Measurements from ENCODE around the gene STN1.

The STN1 gene

GRCh38 chr10:103942866-103943265 lies 24.9 kb upstream of the STN1 start:
- no peak overlapping the region for H3K27ac ChIP-seq (ENCODE audit: low read length)
- no peaks in the 10 kb centered on the region for H3K27me3 ChIP-seq (ENCODE audit: control insufficient read depth in 1 of 2, insufficient read depth in 2 of 2, low read length in 2 of 2)
- H3K4me1 ChIP-seq (ENCODE audit: control insufficient read depth, insufficient read depth, low read length) = no peaks in the 10 kb centered on the region
- no peak overlapping the region for H3K4me3 ChIP-seq (ENCODE audit: low read length in 2 of 2)
- no peak overlapping the region for H3K9ac ChIP-seq (ENCODE audit: low read length in 2 of 2)
- no peaks in the 10 kb centered on the region for H3K9me3 ChIP-seq (ENCODE audit: control insufficient read depth in 2 of 2, low read length in 2 of 2)
- H3K36me3 ChIP-seq (ENCODE audit: control insufficient read depth in 2 of 2, insufficient read depth in 2 of 2, low read length in 2 of 2) = no peaks in the 10 kb centered on the region

- Histone ChIP-seq H3K4me1 (ENCODE audit: control insufficient read depth, insufficient read depth, low read length) (no peaks in the 10 kb centered on the region), H3K9me3 (ENCODE audit: control insufficient read depth in 2 of 2, low read length in 2 of 2) (no peaks in the 10 kb centered on the region), H3K27me3 (ENCODE audit: control insufficient read depth in 1 of 2, insufficient read depth in 2 of 2, low read length in 2 of 2) (no peaks in the 10 kb centered on the region), H3K27ac (ENCODE audit: low read length) (no peak overlapping the region), H3K9ac (ENCODE audit: low read length in 2 of 2) (no peak overlapping the region), H3K36me3 (ENCODE audit: control insufficient read depth in 2 of 2, insufficient read depth in 2 of 2, low read length in 2 of 2) (no peaks in the 10 kb centered on the region), H3K4me3 (ENCODE audit: low read length in 2 of 2) (no peak overlapping the region)
Measured at GRCh38 chr10:103941801-103942200, 23.8 kb upstream of the STN1 start.

GRCh38 chr10:103939522-103939921 lies 21.5 kb upstream of the STN1 start:
- Histone ChIP-seq H3K9me3 (ENCODE audit: control insufficient read depth in 2 of 2, low read length in 2 of 2) (no peaks in the 10 kb centered on the region), H3K36me3 (ENCODE audit: control insufficient read depth in 2 of 2, insufficient read depth in 2 of 2, low read length in 2 of 2) (no peaks in the 10 kb centered on the region), H3K9ac (ENCODE audit: low read length in 2 of 2) (no peak overlapping the region), H3K4me3 (ENCODE audit: low read length in 2 of 2) (no peak overlapping the region), H3K27ac (ENCODE audit: low read length) (no peak overlapping the region), H3K4me1 (ENCODE audit: control insufficient read depth, insufficient read depth, low read length) (no peaks in the 10 kb centered on the region), H3K27me3 (ENCODE audit: control insufficient read depth in 1 of 2, insufficient read depth in 2 of 2, low read length in 2 of 2) (no peaks in the 10 kb centered on the region)

- Histone ChIP-seq H3K27me3 (ENCODE audit: control insufficient read depth in 1 of 2, insufficient read depth in 2 of 2, low read length in 2 of 2) (no peaks in the 10 kb centered on the region), H3K27ac (ENCODE audit: low read length) (no peak overlapping the region)
Measured at GRCh38 chr10:103936022-103936421, 18.0 kb upstream of the STN1 start.

GRCh38 chr10:103934308-103934707 lies 16.3 kb upstream of the STN1 start:
- no peak overlapping the region for H3K27ac ChIP-seq (ENCODE audit: low read length)
- H3K9me3 ChIP-seq (ENCODE audit: control insufficient read depth in 2 of 2, low read length in 2 of 2) = no peaks in the 10 kb centered on the region
- H3K4me1 ChIP-seq (ENCODE audit: control insufficient read depth, insufficient read depth, low read length) = no peaks in the 10 kb centered on the region
- H3K9ac ChIP-seq (ENCODE audit: low read length in 2 of 2) = no peak overlapping the region
- no peaks in the 10 kb centered on the region for H3K27me3 ChIP-seq (ENCODE audit: control insufficient read depth in 1 of 2, insufficient read depth in 2 of 2, low read length in 2 of 2)
- H3K4me3 ChIP-seq (ENCODE audit: low read length in 2 of 2) = no peak overlapping the region
- no peaks in the 10 kb centered on the region for H3K36me3 ChIP-seq (ENCODE audit: control insufficient read depth in 2 of 2, insufficient read depth in 2 of 2, low read length in 2 of 2)

More at GRCh38 chr10:103936022-103936421, 18.0 kb upstream of the STN1 start:
- Histone ChIP-seq H3K4me1 (ENCODE audit: control insufficient read depth, insufficient read depth, low read length) (no peaks in the 10 kb centered on the region), H3K9ac (ENCODE audit: low read length in 2 of 2) (no peak overlapping the region), H3K9me3 (ENCODE audit: control insufficient read depth in 2 of 2, low read length in 2 of 2) (no peaks in the 10 kb centered on the region), H3K36me3 (ENCODE audit: control insufficient read depth in 2 of 2, insufficient read depth in 2 of 2, low read length in 2 of 2) (no peaks in the 10 kb centered on the region), H3K4me3 (ENCODE audit: low read length in 2 of 2) (no peak overlapping the region)

- Histone ChIP-seq H3K27me3 (ENCODE audit: control insufficient read depth in 1 of 2, insufficient read depth in 2 of 2, low read length in 2 of 2) (no peaks in the 10 kb centered on the region), H3K4me3 (ENCODE audit: low read length in 2 of 2) (no peak overlapping the region), H3K27ac (ENCODE audit: low read length) (no peak overlapping the region)
Measured at GRCh38 chr10:103933557-103934121, 15.7 kb upstream of the STN1 start.

GRCh38 chr10:103932971-103933370 lies 15.0 kb upstream of the STN1 start:
- no peaks in the 10 kb centered on the region for H3K4me1 ChIP-seq (ENCODE audit: control insufficient read depth, insufficient read depth, low read length)
- H3K9me3 ChIP-seq (ENCODE audit: control insufficient read depth in 2 of 2, low read length in 2 of 2) = no peaks in the 10 kb centered on the region
- no peak overlapping the region for H3K27ac ChIP-seq (ENCODE audit: low read length)
- no peak overlapping the region for H3K4me3 ChIP-seq (ENCODE audit: low read length in 2 of 2)
- H3K36me3 ChIP-seq (ENCODE audit: control insufficient read depth in 2 of 2, insufficient read depth in 2 of 2, low read length in 2 of 2) = no peaks in the 10 kb centered on the region
- no peaks in the 10 kb centered on the region for H3K27me3 ChIP-seq (ENCODE audit: control insufficient read depth in 1 of 2, insufficient read depth in 2 of 2, low read length in 2 of 2)
- no peak overlapping the region for H3K9ac ChIP-seq (ENCODE audit: low read length in 2 of 2)

More at GRCh38 chr10:103933557-103934121, 15.7 kb upstream of the STN1 start:
- H3K4me1 ChIP-seq (ENCODE audit: control insufficient read depth, insufficient read depth, low read length) = no peaks in the 10 kb centered on the region
- H3K9me3 ChIP-seq (ENCODE audit: control insufficient read depth in 2 of 2, low read length in 2 of 2) = no peaks in the 10 kb centered on the region
- no peak overlapping the region for H3K9ac ChIP-seq (ENCODE audit: low read length in 2 of 2)
- H3K36me3 ChIP-seq (ENCODE audit: control insufficient read depth in 2 of 2, insufficient read depth in 2 of 2, low read length in 2 of 2) = no peaks in the 10 kb centered on the region

- Histone ChIP-seq H3K36me3 (ENCODE audit: control insufficient read depth in 2 of 2, insufficient read depth in 2 of 2, low read length in 2 of 2) (no peaks in the 10 kb centered on the region), H3K4me1 (ENCODE audit: control insufficient read depth, insufficient read depth, low read length) (no peaks in the 10 kb centered on the region), H3K9me3 (ENCODE audit: control insufficient read depth in 2 of 2, low read length in 2 of 2) (no peaks in the 10 kb centered on the region), H3K27ac (ENCODE audit: low read length) (no peak overlapping the region), H3K4me3 (ENCODE audit: low read length in 2 of 2) (no peak overlapping the region), H3K27me3 (ENCODE audit: control insufficient read depth in 1 of 2, insufficient read depth in 2 of 2, low read length in 2 of 2) (no peaks in the 10 kb centered on the region), H3K9ac (ENCODE audit: low read length in 2 of 2) (no peak overlapping the region)
Measured at GRCh38 chr10:103932271-103932670, 14.3 kb upstream of the STN1 start.

- Histone ChIP-seq H3K36me3 (ENCODE audit: control insufficient read depth in 2 of 2, insufficient read depth in 2 of 2, low read length in 2 of 2) (no peaks in the 10 kb centered on the region), H3K27ac (ENCODE audit: low read length) (no peak overlapping the region), H3K9ac (ENCODE audit: low read length in 2 of 2) (no peak overlapping the region), H3K4me1 (ENCODE audit: control insufficient read depth, insufficient read depth, low read length) (no peaks in the 10 kb centered on the region), H3K27me3 (ENCODE audit: control insufficient read depth in 1 of 2, insufficient read depth in 2 of 2, low read length in 2 of 2) (no peaks in the 10 kb centered on the region), H3K4me3 (ENCODE audit: low read length in 2 of 2) (no peak overlapping the region), H3K9me3 (ENCODE audit: control insufficient read depth in 2 of 2, low read length in 2 of 2) (no peaks in the 10 kb centered on the region)
Measured at GRCh38 chr10:103931603-103932002, 13.6 kb upstream of the STN1 start.

- H3K27me3 ChIP-seq (ENCODE audit: control insufficient read depth in 1 of 2, insufficient read depth in 2 of 2, low read length in 2 of 2) = no peaks in the 10 kb centered on the region
- H3K36me3 ChIP-seq (ENCODE audit: control insufficient read depth in 2 of 2, insufficient read depth in 2 of 2, low read length in 2 of 2) = no peaks in the 10 kb centered on the region
- H3K4me1 ChIP-seq (ENCODE audit: control insufficient read depth, insufficient read depth, low read length) = no peaks in the 10 kb centered on the region
- H3K9me3 ChIP-seq (ENCODE audit: control insufficient read depth in 2 of 2, low read length in 2 of 2) = no peaks in the 10 kb centered on the region
- no peak overlapping the region for H3K4me3 ChIP-seq (ENCODE audit: low read length in 2 of 2)
- no peak overlapping the region for H3K9ac ChIP-seq (ENCODE audit: low read length in 2 of 2)
- H3K27ac ChIP-seq (ENCODE audit: low read length) = no peak overlapping the region
Measured at GRCh38 chr10:103930881-103931280, 12.9 kb upstream of the STN1 start.

GRCh38 chr10:103930449-103930848 lies 12.5 kb upstream of the STN1 start:
- no peak overlapping the region for H3K4me3 ChIP-seq (ENCODE audit: low read length in 2 of 2)
- no peaks in the 10 kb centered on the region for H3K4me1 ChIP-seq (ENCODE audit: control insufficient read depth, insufficient read depth, low read length)
- no peaks in the 10 kb centered on the region for H3K27me3 ChIP-seq (ENCODE audit: control insufficient read depth in 1 of 2, insufficient read depth in 2 of 2, low read length in 2 of 2)
- no peaks in the 10 kb centered on the region for H3K9me3 ChIP-seq (ENCODE audit: control insufficient read depth in 2 of 2, low read length in 2 of 2)
- no peaks in the 10 kb centered on the region for H3K36me3 ChIP-seq (ENCODE audit: control insufficient read depth in 2 of 2, insufficient read depth in 2 of 2, low read length in 2 of 2)
- H3K27ac ChIP-seq (ENCODE audit: low read length) = no peak overlapping the region
- no peak overlapping the region for H3K9ac ChIP-seq (ENCODE audit: low read length in 2 of 2)
